Left renal pelvis (tissue), 4 donors: ENCODE data around the gene STK38. TPM values are rescaled to one million over a fixed set of nuclear protein-coding genes. Genes with fewer than 3 reads are reported as not detected.

ENCODE experiments used
- polyA plus RNA-seq, 4 donors: library from polyadenylated mRNA; unstranded; fragments of 120-200 nt; gene quantifications; one replicate each; pipeline ENCODE4 v1.2.1, GENCODE V29; 2013; ENCODE audit not compliant: insufficient read length in 4 of 4

Gene STK38
- polyA plus RNA-seq, 4 donors: 47.6 to 58.2 (median 53.8) TPM

Other genes with a start within 250 kb of the STK38 start
- under 1 TPM; 0.04 to 0.19 (median 0.16) TPM for gene BNIP5, start 210.6 kb downstream of the STK38 start, polyA plus RNA-seq
- under 1 TPM in 3 of 4 donors, not detected in 1; 0.10 to 0.36 (median 0.11) TPM for gene ETV7, start 159.8 kb downstream of the STK38 start, polyA plus RNA-seq
- gene PXT1, start 104.6 kb downstream of the STK38 start, polyA plus RNA-seq: under 1 TPM in 2 of 4 donors, not detected in 2; 0.10 to 0.15 TPM
- gene KCTD20, start 104.5 kb downstream of the STK38 start, polyA plus RNA-seq: 10 to 100 TPM; 46.7 to 85.6 (median 52.5) TPM
- 100 to 1,000 TPM; 447 to 644 (median 591) TPM for gene SRSF3, start 46.9 kb upstream of the STK38 start, polyA plus RNA-seq
- gene CDKN1A, start 131.2 kb upstream of the STK38 start, polyA plus RNA-seq: 10 to 100 TPM in 3 of 4 donors, 1 to 10 TPM in 1; 9.2 to 26.4 (median 16.3) TPM
- under 1 TPM in 3 of 4 donors, not detected in 1; 0.04 to 0.09 (median 0.08) TPM for gene RAB44, start 150.3 kb upstream of the STK38 start, polyA plus RNA-seq